Measurements from ENCODE around the gene CST9.
"Not testable (repeated sequence)": the region's sequence is repeated elsewhere in the genome, so short reads cannot be mapped to it uniquely, and the experiment has no call there.

The CST9 gene

GRCh38 chr20:23636908-23637281 lies 31.2 kb upstream of the CST9 start:
- CTCF ChIA-PET: interaction anchor here (0.8 to 1.6 kb wide), 3 partner anchors 29 to 218 kb away, joined by 3 to 4 read pairs (median 3); no protein-coding TSS in a partner anchor
- Histone ChIP-seq H3K9me3 (ENCODE audit: control extremely low read depth in 1 of 5, control insufficient read depth in 4 of 5, insufficient read depth in 2 of 5, low read depth in 1 of 5, low read length in 4 of 5) (no peaks in the 10 kb centered on the region), H3K27ac (ENCODE audit: insufficient read depth in 1 of 2, low read depth in 1 of 2, low read length in 2 of 2, poor library complexity in 1 of 2, severe bottlenecking in 2 of 2) (peak overlapping the region in 1 of 2 experiments; percentile 49), H3K4me3 (ENCODE audit: control insufficient read depth in 1 of 7, extremely low read depth in 1 of 7, insufficient read depth in 4 of 7, low read depth in 2 of 7, low read length in 6 of 7) (peak overlapping the region; percentile 48 to 84 (median 70)), H3K36me3 (ENCODE audit: control insufficient read depth in 4 of 4, insufficient read depth in 4 of 4, low read length in 3 of 4) (peaks cover 0 to 12% (median 0%) of the 10 kb centered on the region in 4 experiments), H3K27me3 (replicated peaks in 2 of 5; ENCODE audit: control insufficient read depth in 4 of 5, insufficient read depth in 5 of 5, low read length in 4 of 5) (no peaks in the 10 kb centered on the region), H3K4me1 (ENCODE audit: control extremely low read depth in 1 of 4, control insufficient read depth in 4 of 4, insufficient read depth in 4 of 4, low read length in 3 of 4) (peaks cover 0 to 55% (median 26%) of the 10 kb centered on the region in 4 experiments)
- POLR2A ChIA-PET: no interaction called here
- WGBS (ENCODE audit: insufficient coverage): 0% methylated on average over 1 of the region's 4 CpGs
- no peak for DNase-seq

- Histone ChIP-seq H3K9me3 (ENCODE audit: control extremely low read depth in 1 of 5, control insufficient read depth in 4 of 5, insufficient read depth in 2 of 5, low read depth in 1 of 5, low read length in 4 of 5) (no peaks in the 10 kb centered on the region), H3K4me1 (ENCODE audit: control extremely low read depth in 1 of 4, control insufficient read depth in 4 of 4, insufficient read depth in 4 of 4, low read length in 3 of 4) (peaks cover 0 to 55% (median 32%) of the 10 kb centered on the region in 4 experiments), H3K27ac (ENCODE audit: insufficient read depth in 1 of 2, low read depth in 1 of 2, low read length in 2 of 2, poor library complexity in 1 of 2, severe bottlenecking in 2 of 2) (no peak overlapping the region), H3K27me3 (replicated peaks in 2 of 5; ENCODE audit: control insufficient read depth in 4 of 5, insufficient read depth in 5 of 5, low read length in 4 of 5) (no peaks in the 10 kb centered on the region), H3K36me3 (ENCODE audit: control insufficient read depth in 4 of 4, insufficient read depth in 4 of 4, low read length in 3 of 4) (peaks cover 0 to 12% (median 0%) of the 10 kb centered on the region in 4 experiments), H3K4me3 (ENCODE audit: control insufficient read depth in 1 of 7, extremely low read depth in 1 of 7, insufficient read depth in 4 of 7, low read depth in 2 of 7, low read length in 6 of 7) (peak overlapping the region in 3 of 7 experiments; percentile 70 to 84 (median 78))
- CTCF ChIA-PET: interaction anchor here (0.8 to 1.6 kb wide), 3 partner anchors 28 to 217 kb away, joined by 3 to 4 read pairs (median 3); no protein-coding TSS in a partner anchor
- POLR2A ChIA-PET: no interaction called here
- 94% methylated on average over 17 of the region's 19 CpGs for WGBS (ENCODE audit: insufficient coverage)
- no peak for DNase-seq
These were observed 30.6 kb upstream of the CST9 start for GRCh38 chr20:23636182-23636907.

GRCh38 chr20:23635768-23636090 lies 30.0 kb upstream of the CST9 start:
- H3K27me3 ChIP-seq (replicated peaks in 2 of 5; ENCODE audit: control insufficient read depth in 4 of 5, insufficient read depth in 5 of 5, low read length in 4 of 5); H3K4me3 ChIP-seq (ENCODE audit: control insufficient read depth in 1 of 7, extremely low read depth in 1 of 7, insufficient read depth in 4 of 7, low read depth in 2 of 7, low read length in 6 of 7); H3K9me3 ChIP-seq (ENCODE audit: control extremely low read depth in 1 of 5, control insufficient read depth in 4 of 5, insufficient read depth in 2 of 5, low read depth in 1 of 5, low read length in 4 of 5); DNase-seq; H3K27ac ChIP-seq (ENCODE audit: insufficient read depth in 1 of 2, low read depth in 1 of 2, low read length in 2 of 2, poor library complexity in 1 of 2, severe bottlenecking in 2 of 2); POLR2A ChIA-PET: not testable (repeated sequence)
- Histone ChIP-seq H3K4me1 (ENCODE audit: control extremely low read depth in 1 of 4, control insufficient read depth in 4 of 4, insufficient read depth in 4 of 4, low read length in 3 of 4) (peaks cover 0 to 51% (median 34%) of the 10 kb centered on the region in 4 experiments), H3K36me3 (ENCODE audit: control insufficient read depth in 4 of 4, insufficient read depth in 4 of 4, low read length in 3 of 4) (peaks cover 0 to 12% (median 0%) of the 10 kb centered on the region in 4 experiments)
- WGBS (ENCODE audit: insufficient coverage): no CpG with 5 or more reads among the region's 2 CpGs
- CTCF ChIA-PET: interaction anchor here (0.7 to 1.6 kb wide), 3 partner anchors 27 to 194 kb away, joined by 4 read pairs; no protein-coding TSS in a partner anchor

- H3K9me3 ChIP-seq (ENCODE audit: control extremely low read depth in 1 of 5, control insufficient read depth in 4 of 5, insufficient read depth in 2 of 5, low read depth in 1 of 5, low read length in 4 of 5): no peaks in the 10 kb centered on the region
- H3K36me3 ChIP-seq (ENCODE audit: control insufficient read depth in 4 of 4, insufficient read depth in 4 of 4, low read length in 3 of 4): peaks cover 0 to 12% (median 0%) of the 10 kb centered on the region in 4 experiments
- peaks cover 0 to 46% (median 32%) of the 10 kb centered on the region in 4 experiments for H3K4me1 ChIP-seq (ENCODE audit: control extremely low read depth in 1 of 4, control insufficient read depth in 4 of 4, insufficient read depth in 4 of 4, low read length in 3 of 4)
- ChIA-PET POLR2A (no interaction called here), CTCF (interaction anchor here (0.7 to 1.2 kb wide), 3 partner anchors 10 to 193 kb away, joined by 3 to 4 read pairs (median 4); no protein-coding TSS in a partner anchor)
- no peak overlapping the region for H3K27ac ChIP-seq (ENCODE audit: insufficient read depth in 1 of 2, low read depth in 1 of 2, low read length in 2 of 2, poor library complexity in 1 of 2, severe bottlenecking in 2 of 2)
- 84% methylated on average over 8 of the region's 12 CpGs for WGBS (ENCODE audit: insufficient coverage)
- H3K4me3 ChIP-seq (ENCODE audit: control insufficient read depth in 1 of 7, extremely low read depth in 1 of 7, insufficient read depth in 4 of 7, low read depth in 2 of 7, low read length in 6 of 7): no peak overlapping the region
- no peak for DNase-seq
- H3K27me3 ChIP-seq (replicated peaks in 2 of 5; ENCODE audit: control insufficient read depth in 4 of 5, insufficient read depth in 5 of 5, low read length in 4 of 5): no peaks in the 10 kb centered on the region
These were observed 29.5 kb upstream of the CST9 start for GRCh38 chr20:23634985-23635767.

- ChIA-PET CTCF (interaction anchor here (1.2 kb wide), 1 partner anchor 9 kb away, joined by 3 read pairs; no protein-coding TSS in a partner anchor), POLR2A (no interaction called here)
- Histone ChIP-seq H3K27ac (ENCODE audit: insufficient read depth in 1 of 2, low read depth in 1 of 2, low read length in 2 of 2, poor library complexity in 1 of 2, severe bottlenecking in 2 of 2) (no peak overlapping the region), H3K4me1 (ENCODE audit: control extremely low read depth in 1 of 4, control insufficient read depth in 4 of 4, insufficient read depth in 4 of 4, low read length in 3 of 4) (peaks cover 0 to 47% (median 32%) of the 10 kb centered on the region in 4 experiments), H3K4me3 (ENCODE audit: control insufficient read depth in 1 of 7, extremely low read depth in 1 of 7, insufficient read depth in 4 of 7, low read depth in 2 of 7, low read length in 6 of 7) (no peak overlapping the region), H3K27me3 (replicated peaks in 2 of 5; ENCODE audit: control insufficient read depth in 4 of 5, insufficient read depth in 5 of 5, low read length in 4 of 5) (no peaks in the 10 kb centered on the region), H3K9me3 (ENCODE audit: control extremely low read depth in 1 of 5, control insufficient read depth in 4 of 5, insufficient read depth in 2 of 5, low read depth in 1 of 5, low read length in 4 of 5) (no peaks in the 10 kb centered on the region), H3K36me3 (ENCODE audit: control insufficient read depth in 4 of 4, insufficient read depth in 4 of 4, low read length in 3 of 4) (peaks cover 0 to 12% (median 0%) of the 10 kb centered on the region in 4 experiments)
- 96% methylated on average over 3 of the region's 8 CpGs for WGBS (ENCODE audit: insufficient coverage)
- no peak for DNase-seq
These were observed 28.5 kb upstream of the CST9 start for GRCh38 chr20:23634044-23634801.

- H3K36me3 ChIP-seq (ENCODE audit: control insufficient read depth in 4 of 4, insufficient read depth in 4 of 4, low read length in 3 of 4): peaks cover 0 to 12% (median 0%) of the 10 kb centered on the region in 4 experiments
- no peak for DNase-seq
- H3K4me3 ChIP-seq (ENCODE audit: control insufficient read depth in 1 of 7, extremely low read depth in 1 of 7, insufficient read depth in 4 of 7, low read depth in 2 of 7, low read length in 6 of 7): no peak overlapping the region
- 94% methylated on average over 8 of the region's 8 CpGs for WGBS (ENCODE audit: insufficient coverage)
- POLR2A ChIA-PET: no interaction called here
- no peak overlapping the region for H3K27ac ChIP-seq (ENCODE audit: insufficient read depth in 1 of 2, low read depth in 1 of 2, low read length in 2 of 2, poor library complexity in 1 of 2, severe bottlenecking in 2 of 2)
- CTCF ChIA-PET: interaction anchor here (1.3 kb wide), 1 partner anchor 15 kb away, joined by 3 read pairs; no protein-coding TSS in a partner anchor
- H3K27me3 ChIP-seq (replicated peaks in 2 of 5; ENCODE audit: control insufficient read depth in 4 of 5, insufficient read depth in 5 of 5, low read length in 4 of 5): no peaks in the 10 kb centered on the region
- H3K4me1 ChIP-seq (ENCODE audit: control extremely low read depth in 1 of 4, control insufficient read depth in 4 of 4, insufficient read depth in 4 of 4, low read length in 3 of 4): peaks cover 0 to 55% (median 40%) of the 10 kb centered on the region in 4 experiments
- no peaks in the 10 kb centered on the region for H3K9me3 ChIP-seq (ENCODE audit: control extremely low read depth in 1 of 5, control insufficient read depth in 4 of 5, insufficient read depth in 2 of 5, low read depth in 1 of 5, low read length in 4 of 5)
These were observed 27.2 kb upstream of the CST9 start for GRCh38 chr20:23632711-23633573.

Data from common myeloid progenitor, CD34-positive (primary cell).